Mesenchymal stem cell (in vitro differentiated cells and primary cell): ENCODE measurements around the gene ADTRP.

Experiments
- DNase-seq: peaks from one replicate; pipeline ENCODE4 v3.0.0-alpha.2; 2013
- H2AFZ ChIP-seq: one replicate; pipeline ENCODE4 v1.6.1; 2013; ENCODE audit warnings: low read depth, mild to moderate bottlenecking, control low read depth, inconsistent platforms, low read length, moderate library complexity
- H2AK5ac ChIP-seq: 2 replicates; pipeline ENCODE4 v1.6.1; 2013; ENCODE audit warnings: low read length, moderate library complexity, mild to moderate bottlenecking, inconsistent platforms; ENCODE audit not compliant: severe bottlenecking
- H2BK120ac ChIP-seq: one replicate; pipeline ENCODE4 v1.6.1; 2013; ENCODE audit warnings: low read depth, mild to moderate bottlenecking, inconsistent platforms, low read length, moderate library complexity
- H2BK12ac ChIP-seq, 2 experiments: one replicate each; pipeline ENCODE4 v1.6.1; 2013; ENCODE audit warnings: inconsistent platforms in 2 of 2, low read length in 2 of 2, mild to moderate bottlenecking in 2 of 2, moderate library complexity in 2 of 2, control low read depth in 1 of 2
- H2BK15ac ChIP-seq: one replicate; pipeline ENCODE4 v1.6.1; 2013; ENCODE audit warnings: mild to moderate bottlenecking, low read depth, inconsistent platforms; ENCODE audit not compliant: poor library complexity, severe bottlenecking
- H2BK5ac ChIP-seq: 2 replicates; pipeline ENCODE4 v1.6.1; 2013; ENCODE audit warnings: low read depth, mild to moderate bottlenecking, low read length, control low read depth, inconsistent platforms; ENCODE audit not compliant: poor library complexity, severe bottlenecking
- H3K14ac ChIP-seq, 2 experiments: one replicate each; pipeline ENCODE4 v1.6.1; 2013; ENCODE audit warnings: inconsistent platforms in 2 of 2, low read length in 2 of 2, control low read depth in 1 of 2, mild to moderate bottlenecking in 1 of 2, moderate library complexity in 1 of 2
- H3K18ac ChIP-seq, 2 experiments: one replicate each; pipeline ENCODE4 v1.6.1; 2013; ENCODE audit warnings: inconsistent platforms in 2 of 2, low read length in 2 of 2, control low read depth in 1 of 2, low read depth in 1 of 2, mild to moderate bottlenecking in 1 of 2
- H3K23ac ChIP-seq, 2 experiments: one replicate each; pipeline ENCODE4 v1.6.1; 2013; ENCODE audit warnings: inconsistent platforms in 2 of 2, low read length in 2 of 2, mild to moderate bottlenecking in 2 of 2, moderate library complexity in 2 of 2, control low read depth in 1 of 2
- H3K27ac ChIP-seq: 2 replicates; pipeline ENCODE4 v1.5.1; 2013; ENCODE audit warnings: mild to moderate bottlenecking, moderate library complexity, low read length, control low read depth, inconsistent platforms; ENCODE audit not compliant: poor library complexity, severe bottlenecking
- H3K27me3 ChIP-seq, 2 experiments: 2 replicates each; pipeline versions ENCODE4 v1.6.1 to v1.7.0; 2013; ENCODE audit warnings: low read length in 2 of 2, mild to moderate bottlenecking in 2 of 2, moderate library complexity in 2 of 2, control low read depth in 1 of 2, inconsistent platforms in 1 of 2; ENCODE audit not compliant: control insufficient read depth in 1 of 2, insufficient read depth in 1 of 2
- H3K36me3 ChIP-seq, 2 experiments: 2 replicates each; pipeline versions ENCODE4 v1.6.1 to v1.7.0; 2013; ENCODE audit warnings: low read length in 2 of 2, control low read depth in 1 of 2, inconsistent platforms in 1 of 2, low read depth in 1 of 2, mild to moderate bottlenecking in 1 of 2; ENCODE audit not compliant: insufficient read depth in 2 of 2, control insufficient read depth in 1 of 2
- H3K4ac ChIP-seq, 2 experiments: one replicate each; pipeline ENCODE4 v1.6.1; 2013; ENCODE audit warnings: inconsistent platforms in 2 of 2, low read length in 2 of 2, mild to moderate bottlenecking in 2 of 2, moderate library complexity in 2 of 2, control low read depth in 1 of 2, low read depth in 1 of 2
- H3K4me1 ChIP-seq: 2 replicates; pipeline ENCODE4 v1.6.1; 2013; ENCODE audit warnings: low read depth, low read length, control low read depth; ENCODE audit not compliant: control insufficient read depth, insufficient read depth
- H3K4me2 ChIP-seq: 2 replicates; pipeline ENCODE4 v1.6.1; 2013; ENCODE audit warnings: low read length, mild to moderate bottlenecking, inconsistent platforms; ENCODE audit not compliant: poor library complexity, severe bottlenecking
- H3K4me3 ChIP-seq, 2 experiments: 2 replicates each; pipeline versions ENCODE4 v1.5.1 to v1.7.0; 2013; ENCODE audit warnings: low read length in 2 of 2, mild to moderate bottlenecking in 2 of 2, control low read depth in 1 of 2, low read depth in 1 of 2; ENCODE audit not compliant: insufficient read depth in 1 of 2
- H3K79me1 ChIP-seq: replicated peaks from 2 replicates; pipeline ENCODE4 v1.6.1; 2013; ENCODE audit warnings: mild to moderate bottlenecking, control low read depth, low read length, inconsistent platforms; ENCODE audit not compliant: poor library complexity, severe bottlenecking
- H3K9ac ChIP-seq: 2 replicates; pipeline ENCODE4 v1.7.0; 2013; ENCODE audit warnings: mild to moderate bottlenecking, low read length, moderate library complexity
- H3K9me3 ChIP-seq: 2 replicates; pipeline ENCODE4 v1.7.0; 2013; ENCODE audit warnings: mild to moderate bottlenecking, low read length; ENCODE audit not compliant: control insufficient read depth
- H4K8ac ChIP-seq: one replicate; pipeline ENCODE4 v1.6.1; 2013; ENCODE audit warnings: inconsistent platforms, mild to moderate bottlenecking, low read length, moderate library complexity
- H4K91ac ChIP-seq: one replicate; pipeline ENCODE4 v1.6.1; 2013; ENCODE audit warnings: mild to moderate bottlenecking, low read length, inconsistent platforms
- WGBS: methylation state at CpG from one replicate; pipeline ENCODE4 v1.1.7; 2013; ENCODE audit warnings: mixed read lengths; 5-methylcytosine and 5-hydroxymethylcytosine counted together

ADTRP gene

DNA sequence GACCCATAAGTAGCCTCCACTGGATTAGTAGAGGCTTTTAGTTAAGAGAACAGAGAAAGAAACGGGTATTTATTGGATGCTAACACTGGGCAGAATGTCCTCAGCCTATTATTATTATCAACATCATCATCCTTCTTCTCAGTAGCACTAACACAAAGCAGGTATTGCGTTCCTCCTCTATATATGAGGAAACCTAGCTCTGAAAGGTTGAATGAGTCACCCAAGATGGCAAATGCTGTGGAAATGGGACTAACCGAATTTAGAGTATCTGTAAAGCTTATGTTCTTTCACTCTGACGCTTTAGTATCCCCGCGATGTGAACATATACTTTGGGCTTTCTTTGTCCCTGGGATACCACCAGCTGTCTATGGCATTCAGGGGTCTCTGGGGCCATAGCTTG, 77.0 kb downstream of the ADTRP start:
- H3K9ac ChIP-seq, result no peak overlapping the region
- no peak overlapping the region for H4K8ac ChIP-seq
- H4K91ac ChIP-seq, result no peak overlapping the region
- H3K23ac ChIP-seq, result no peak overlapping the region
- H3K79me1 ChIP-seq, result no peaks in the 10 kb centered on the region
- no peak overlapping the region for H3K4ac ChIP-seq
- H2BK15ac ChIP-seq, result no peak overlapping the region
- no peaks in the 10 kb centered on the region for H3K27me3 ChIP-seq
- H3K27ac ChIP-seq, result no peak overlapping the region
- H3K4me2 ChIP-seq, result no peak overlapping the region
- no peak for DNase-seq
- H3K14ac ChIP-seq, result peak overlapping the region in 1 of 2 experiments; percentile 2
- no peaks in the 10 kb centered on the region for H3K9me3 ChIP-seq
- WGBS, result 97% methylated on average over 5 of the region's 6 CpGs
- no peak overlapping the region for H2BK12ac ChIP-seq
- H2BK120ac ChIP-seq, result no peak overlapping the region
- no peaks in the 10 kb centered on the region for H3K36me3 ChIP-seq
- H2AK5ac ChIP-seq, result no peak overlapping the region
- no peak overlapping the region for H3K4me3 ChIP-seq
- no peaks in the 10 kb centered on the region for H3K4me1 ChIP-seq
- no peak overlapping the region for H2BK5ac ChIP-seq
- no peak overlapping the region for H2AFZ ChIP-seq
- peak overlapping the region in 1 of 2 experiments; percentile 55 for H3K18ac ChIP-seq

DNA sequence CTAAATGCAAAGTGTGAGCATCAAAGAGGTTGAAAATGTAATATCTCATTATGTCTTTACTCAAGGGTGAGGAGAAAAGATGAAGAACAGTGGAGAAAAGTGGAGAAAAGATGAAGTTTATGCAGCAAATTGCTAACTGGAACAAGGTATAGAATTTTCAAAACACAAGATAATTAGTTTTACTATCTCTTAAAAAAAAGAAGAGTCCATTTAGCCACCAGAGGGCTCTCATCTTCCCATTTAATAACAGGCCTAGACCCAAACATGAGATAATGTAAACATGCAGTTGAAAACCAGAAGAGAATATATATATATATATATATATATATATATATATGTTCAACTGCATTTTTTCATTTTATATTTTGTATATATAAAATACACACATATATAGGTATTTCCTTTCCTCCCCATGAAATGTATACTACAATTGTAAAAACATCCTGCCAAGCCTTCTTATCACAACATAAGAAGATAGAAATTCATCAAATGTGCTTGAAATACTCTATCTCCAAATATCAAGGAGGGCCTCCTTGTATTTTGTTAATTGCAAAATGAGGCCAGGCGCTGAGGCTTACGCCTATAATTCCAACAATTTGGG, 78.4 kb downstream of the ADTRP start:
- Histone ChIP-seq H4K91ac (no peak overlapping the region), H3K9me3 (no peaks in the 10 kb centered on the region), H2BK15ac (no peak overlapping the region), H2BK5ac (no peak overlapping the region), H3K27me3 (no peaks in the 10 kb centered on the region), H3K36me3 (no peaks in the 10 kb centered on the region), H2BK12ac (no peak overlapping the region), H3K4ac (no peak overlapping the region), H3K4me3 (no peak overlapping the region), H3K79me1 (no peaks in the 10 kb centered on the region), H3K4me2 (no peak overlapping the region), H3K9ac (peak overlapping the region; percentile 53), H2AK5ac (no peak overlapping the region), H3K14ac (no peak overlapping the region), H3K27ac (no peak overlapping the region), H2BK120ac (no peak overlapping the region), H3K18ac (no peak overlapping the region), H2AFZ (no peak overlapping the region), H4K8ac (no peak overlapping the region), H3K23ac (no peak overlapping the region), H3K4me1 (no peaks in the 10 kb centered on the region)
- DNase-seq, result peak; percentile 67
- 95% methylated on average over 2 of the region's 2 CpGs for WGBS

DNA sequence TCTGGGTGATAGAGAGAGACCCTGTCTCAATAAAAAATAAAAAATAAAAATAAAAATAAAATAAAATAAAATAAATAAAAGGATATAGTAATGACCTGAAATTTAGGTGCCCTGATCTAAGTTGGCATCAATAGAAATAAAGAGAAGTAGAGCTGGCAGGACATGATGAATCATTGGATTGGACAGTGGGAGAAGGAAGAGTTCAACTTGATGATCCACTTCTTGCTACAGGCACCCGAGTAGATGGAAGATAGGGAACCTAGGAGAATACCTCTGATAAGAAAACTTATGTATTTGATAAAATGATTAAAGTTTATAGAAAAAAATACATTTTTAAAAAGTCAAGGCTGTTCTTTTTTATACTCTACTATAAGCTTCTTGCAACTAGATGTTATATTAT, 79.0 kb downstream of the ADTRP start:
- Histone ChIP-seq H3K4ac (no peak overlapping the region), H2BK120ac (no peak overlapping the region), H2BK5ac (no peak overlapping the region), H3K4me2 (no peak overlapping the region), H2BK15ac (no peak overlapping the region), H3K4me1 (no peaks in the 10 kb centered on the region), H3K4me3 (no peak overlapping the region), H3K27me3 (no peaks in the 10 kb centered on the region), H3K79me1 (no peaks in the 10 kb centered on the region), H3K9me3 (no peaks in the 10 kb centered on the region), H4K8ac (no peak overlapping the region), H3K9ac (peak overlapping the region; percentile 53), H3K36me3 (no peaks in the 10 kb centered on the region), H2BK12ac (no peak overlapping the region), H3K23ac (no peak overlapping the region), H2AFZ (no peak overlapping the region), H3K27ac (no peak overlapping the region), H2AK5ac (no peak overlapping the region), H3K18ac (no peak overlapping the region), H3K14ac (no peak overlapping the region), H4K91ac (no peak overlapping the region)
- no CpG with 5 or more reads among the region's 1 CpG for WGBS
- DNase-seq, result no peak

DNA sequence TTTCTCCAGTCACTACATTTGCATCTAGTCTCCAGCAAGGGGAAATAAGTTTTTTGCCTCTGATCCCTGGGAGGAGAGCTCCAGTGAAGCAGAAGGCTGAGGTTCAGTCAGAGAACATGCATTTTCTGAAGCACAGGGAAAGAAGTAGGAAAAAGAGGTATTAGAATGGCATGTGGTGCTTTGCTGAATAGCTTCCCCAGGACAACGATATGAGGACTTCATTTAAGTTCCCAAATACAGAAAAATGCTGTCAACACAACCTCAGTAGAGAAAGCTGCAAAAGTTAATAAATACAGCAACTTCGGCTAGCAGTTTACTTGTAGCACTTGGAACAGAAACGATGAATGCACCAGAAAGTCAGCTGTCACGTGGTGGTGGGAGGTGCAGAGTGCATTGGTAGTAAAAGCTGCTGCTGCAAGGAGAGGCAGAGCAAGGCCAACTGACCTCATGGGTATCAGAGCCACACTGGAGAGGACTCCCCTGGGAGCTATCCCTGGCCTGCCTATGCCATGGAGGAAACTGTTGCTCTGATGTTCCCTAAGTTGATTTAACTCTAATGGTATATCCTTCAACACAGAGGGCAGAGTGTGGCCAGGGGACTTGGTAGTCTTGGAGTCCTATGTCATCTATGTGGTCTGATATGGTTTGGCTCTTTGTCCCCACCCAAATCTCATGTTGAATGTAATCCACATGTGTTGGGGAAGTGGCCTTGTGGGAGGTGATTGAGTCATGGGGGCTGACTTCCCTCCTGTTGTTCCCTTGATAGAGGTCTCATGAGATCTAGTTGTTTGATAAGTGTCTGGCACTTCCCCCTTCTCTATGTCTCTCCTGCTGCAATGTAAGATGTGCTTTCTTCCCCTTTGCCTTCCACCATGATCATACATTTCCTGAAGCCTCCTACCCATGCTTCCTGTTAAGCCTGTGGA, 85.9 kb downstream of the ADTRP start:
- Histone ChIP-seq H3K14ac (no peak overlapping the region), H3K4me3 (no peak overlapping the region), H2BK12ac (peak overlapping the region in 1 of 2 experiments; percentile 9), H3K4me2 (no peak overlapping the region), H2BK5ac (no peak overlapping the region), H3K18ac (no peak overlapping the region), H3K4me1 (no peaks in the 10 kb centered on the region), H2AFZ (no peak overlapping the region), H2AK5ac (no peak overlapping the region), H2BK15ac (no peak overlapping the region), H3K9ac (no peak overlapping the region), H2BK120ac (no peak overlapping the region), H3K27ac (no peak overlapping the region), H3K23ac (no peak overlapping the region), H3K36me3 (no peaks in the 10 kb centered on the region), H3K4ac (no peak overlapping the region), H3K9me3 (no peaks in the 10 kb centered on the region), H4K8ac (no peak overlapping the region), H4K91ac (no peak overlapping the region), H3K79me1 (no peaks in the 10 kb centered on the region), H3K27me3 (no peaks in the 10 kb centered on the region)
- DNase-seq, result no peak
- WGBS, result 96% methylated on average over 4 of the region's 4 CpGs
